Muscle of leg (tissue), 11 donors: ENCODE results near the gene RHBDD1. TPM values are rescaled to one million over a fixed set of nuclear protein-coding genes. Genes with fewer than 3 reads are reported as not detected.
"Not testable (repeated sequence)": the region's sequence is repeated elsewhere in the genome, so short reads cannot be mapped to it uniquely, and the experiment has no call there.

ENCODE experiments used
- DNase-seq: peaks from one replicate; pipeline ENCODE4 v3.0.0; 2013
- H3K27ac ChIP-seq: one replicate; pipeline ENCODE4 v1.5.1; 2013; ENCODE audit warnings: mild to moderate bottlenecking, low read length, control low read depth
- H3K27me3 ChIP-seq: one replicate; pipeline ENCODE4 v1.6.1; 2013; ENCODE audit warnings: low read length; ENCODE audit not compliant: control insufficient read depth, insufficient read depth
- H3K36me3 ChIP-seq: one replicate; pipeline ENCODE4 v1.6.1; 2013; ENCODE audit warnings: low read length; ENCODE audit not compliant: control insufficient read depth, insufficient read depth
- H3K4me1 ChIP-seq: one replicate; pipeline ENCODE4 v1.6.1; 2013; ENCODE audit warnings: low read length; ENCODE audit not compliant: control insufficient read depth, insufficient read depth
- H3K4me3 ChIP-seq: one replicate; pipeline ENCODE4 v1.5.1; 2013; ENCODE audit warnings: low read length, control low read depth
- H3K9me3 ChIP-seq: replicated peaks from 2 replicates; pipeline ENCODE4 v1.6.1; 2013; ENCODE audit warnings: low read depth, low read length; ENCODE audit not compliant: control insufficient read depth
- WGBS: methylation state at CpG from one replicate; pipeline ENCODE4 v1.1.5; 2013; ENCODE audit warnings: missing lambda C conversion rate; ENCODE audit not compliant: insufficient coverage; 5-methylcytosine and 5-hydroxymethylcytosine counted together
- polyA plus RNA-seq, 8 donors: library from polyadenylated mRNA; unstranded; fragments of 120-200 nt; gene quantifications; one replicate each; pipeline versions ENCODE4 v1.2.1 to v1.2.3, GENCODE V29; 2013; ENCODE audit warnings: inconsistent platforms in 1 of 8, low replicate concordance in 1 of 8; ENCODE audit not compliant: insufficient read length in 8 of 8, insufficient read depth in 1 of 8
- total RNA-seq: library from RNA; stranded (reverse); fragments of 120-200 nt; gene quantifications from one replicate; pipeline ENCODE4 v1.2.4, GENCODE V29; 2013

The RHBDD1 gene
- total and polyA plus RNA-seq, 9 donors: 9.3 to 27.6 (median 15.2) TPM

GRCh38 chr2:226839951-226840350 lies 4.1 kb downstream of the RHBDD1 start:
- H3K27ac ChIP-seq: no peak overlapping the region
- H3K4me1 ChIP-seq: peaks cover 12% of the 10 kb centered on the region

GRCh38 chr2:226843001-226843400 lies 7.1 kb downstream of the RHBDD1 start:
- H3K27me3 ChIP-seq, H3K4me1 ChIP-seq, H3K9me3 ChIP-seq, H3K4me3 ChIP-seq, H3K36me3 ChIP-seq, DNase-seq, H3K27ac ChIP-seq: not testable (repeated sequence)
- no CpG with 5 or more reads among the region's 1 CpG for WGBS

More at GRCh38 chr2:226839951-226840350, 4.1 kb downstream of the RHBDD1 start:
- no peaks in the 10 kb centered on the region for H3K9me3 ChIP-seq
- no peaks in the 10 kb centered on the region for H3K27me3 ChIP-seq
- H3K36me3 ChIP-seq: no peaks in the 10 kb centered on the region
- no peak overlapping the region for H3K4me3 ChIP-seq
- whole genome bisulfite sequencing: no CpG with 5 or more reads among the region's 2 CpGs
- DNase-seq: no peak

- Histone ChIP-seq H3K27me3 (no peaks in the 10 kb centered on the region), H3K4me3 (no peak overlapping the region), H3K36me3 (no peaks in the 10 kb centered on the region), H3K9me3 (no peaks in the 10 kb centered on the region), H3K4me1 (no peaks in the 10 kb centered on the region), H3K27ac (no peak overlapping the region)
- WGBS: no CpG with 5 or more reads among the region's 3 CpGs
- no peak for DNase-seq
Measured at GRCh38 chr2:226845386-226846116, 9.7 kb downstream of the RHBDD1 start.

DNA sequence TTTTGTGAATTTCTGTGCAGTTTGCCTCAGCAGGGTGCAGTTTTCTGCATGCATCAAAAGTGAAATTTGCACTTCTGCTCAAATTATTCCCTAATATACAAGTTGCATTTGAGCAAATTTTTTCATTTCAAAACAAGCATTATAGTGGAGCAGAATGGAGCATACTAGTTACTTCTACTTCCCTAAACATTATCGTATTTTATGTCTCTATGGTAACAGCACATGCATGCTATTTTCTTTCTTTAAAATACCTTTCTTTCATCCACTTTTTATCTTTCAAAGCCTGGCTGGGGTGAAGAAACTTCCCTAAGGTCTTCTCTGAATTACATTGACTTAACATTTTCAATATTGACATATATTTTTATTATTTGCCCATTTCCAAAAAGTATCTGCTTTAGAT lies 11.2 kb downstream of the RHBDD1 start:
- Histone ChIP-seq H3K4me1 (no peaks in the 10 kb centered on the region), H3K4me3 (no peak overlapping the region), H3K27me3 (no peaks in the 10 kb centered on the region), H3K36me3 (no peaks in the 10 kb centered on the region), H3K9me3 (no peaks in the 10 kb centered on the region), H3K27ac (no peak overlapping the region)
- DNase-seq: no peak
- WGBS: no CpG with 5 or more reads among the region's 1 CpG

DNA sequence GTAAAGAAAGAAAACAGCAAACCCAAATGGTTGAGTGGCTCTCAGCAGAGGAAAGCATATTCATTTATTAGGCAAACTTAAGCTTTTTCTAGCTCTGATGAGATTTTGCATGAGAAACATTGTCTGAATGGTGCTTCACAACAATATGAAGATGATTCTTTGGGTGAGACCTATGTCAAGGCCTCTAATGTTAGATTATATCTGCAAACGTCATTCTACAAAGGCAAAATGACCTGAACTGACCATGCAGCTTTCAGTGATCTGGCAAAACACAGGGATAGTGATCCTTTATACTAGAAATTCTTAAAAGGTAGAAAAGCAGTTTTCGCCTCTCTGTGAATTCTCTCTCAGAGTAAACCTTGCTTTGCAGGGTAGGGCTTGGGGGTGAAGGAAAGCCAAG lies 11.7 kb downstream of the RHBDD1 start:
- H3K9me3 ChIP-seq: no peaks in the 10 kb centered on the region
- no CpG with 5 or more reads among the region's 2 CpGs for WGBS
- H3K4me3 ChIP-seq: no peak overlapping the region
- no peaks in the 10 kb centered on the region for H3K4me1 ChIP-seq
- no peaks in the 10 kb centered on the region for H3K27me3 ChIP-seq
- no peak for DNase-seq
- H3K27ac ChIP-seq: no peak overlapping the region
- no peaks in the 10 kb centered on the region for H3K36me3 ChIP-seq

GRCh38 chr2:226849349-226849748 lies 13.5 kb downstream of the RHBDD1 start:
- no peak overlapping the region for H3K27ac ChIP-seq
- no peaks in the 10 kb centered on the region for H3K36me3 ChIP-seq
- no peaks in the 10 kb centered on the region for H3K4me1 ChIP-seq
- H3K27me3 ChIP-seq: no peaks in the 10 kb centered on the region
- DNase-seq: no peak
- no peak overlapping the region for H3K4me3 ChIP-seq
- no CpG with 5 or more reads among the region's 2 CpGs for WGBS
- no peaks in the 10 kb centered on the region for H3K9me3 ChIP-seq

DNA sequence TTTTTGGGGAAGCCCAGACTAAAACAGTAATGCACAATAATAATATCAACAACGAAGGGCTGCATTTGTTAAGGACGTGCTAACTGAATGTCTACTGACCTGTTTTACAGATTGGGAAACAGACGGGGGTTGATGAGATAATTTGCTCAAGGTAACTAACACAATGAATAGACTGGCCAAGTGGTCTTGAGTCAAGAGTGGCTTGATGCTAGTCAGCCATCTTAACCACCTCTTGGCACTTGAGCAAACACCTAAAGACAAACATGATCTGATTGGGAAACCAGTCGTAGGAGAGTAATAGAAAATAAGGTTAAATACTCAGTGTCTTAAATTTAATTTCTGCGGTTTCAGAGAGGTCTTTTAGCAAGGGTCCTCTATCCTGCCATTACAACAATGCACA lies 14.2 kb downstream of the RHBDD1 start:
- no peaks in the 10 kb centered on the region for H3K4me1 ChIP-seq
- H3K4me3 ChIP-seq: no peak overlapping the region
- H3K27me3 ChIP-seq: no peaks in the 10 kb centered on the region
- no peaks in the 10 kb centered on the region for H3K9me3 ChIP-seq
- no peak for DNase-seq
- WGBS: no CpG with 5 or more reads among the region's 5 CpGs
- H3K36me3 ChIP-seq: no peaks in the 10 kb centered on the region
- H3K27ac ChIP-seq: no peak overlapping the region

GRCh38 chr2:226855787-226856186 lies 19.9 kb downstream of the RHBDD1 start:
- no CpG with 5 or more reads among the region's 2 CpGs for WGBS
- no peak overlapping the region for H3K27ac ChIP-seq
- H3K27me3 ChIP-seq: no peaks in the 10 kb centered on the region
- no peaks in the 10 kb centered on the region for H3K36me3 ChIP-seq
- no peaks in the 10 kb centered on the region for H3K9me3 ChIP-seq
- no peak overlapping the region for H3K4me3 ChIP-seq
- no peak for DNase-seq
- H3K4me1 ChIP-seq: no peaks in the 10 kb centered on the region

DNA sequence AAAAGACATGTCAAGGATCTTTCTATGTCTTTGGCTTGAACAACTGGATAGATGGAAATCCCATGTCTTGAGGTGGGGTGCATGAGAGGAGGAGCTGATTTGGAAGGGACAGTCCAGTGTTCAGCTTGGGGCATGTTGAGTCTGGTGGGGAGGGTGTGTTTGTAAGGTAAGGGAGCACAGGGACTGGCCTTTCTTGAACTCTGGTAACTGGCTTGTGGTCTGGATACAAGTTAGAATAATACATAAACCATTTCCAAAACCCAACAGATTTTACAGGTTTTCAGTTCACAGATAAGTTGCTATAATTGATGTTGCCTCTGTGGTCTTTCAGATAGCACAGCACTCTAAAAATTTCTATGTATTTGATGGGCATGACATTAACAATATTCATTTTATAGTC lies 24.2 kb downstream of the RHBDD1 start:
- no peaks in the 10 kb centered on the region for H3K36me3 ChIP-seq
- DNase-seq: no peak
- no peaks in the 10 kb centered on the region for H3K27me3 ChIP-seq
- H3K27ac ChIP-seq: no peak overlapping the region
- H3K4me3 ChIP-seq: no peak overlapping the region
- H3K9me3 ChIP-seq: no peaks in the 10 kb centered on the region
- H3K4me1 ChIP-seq: no peaks in the 10 kb centered on the region

DNA sequence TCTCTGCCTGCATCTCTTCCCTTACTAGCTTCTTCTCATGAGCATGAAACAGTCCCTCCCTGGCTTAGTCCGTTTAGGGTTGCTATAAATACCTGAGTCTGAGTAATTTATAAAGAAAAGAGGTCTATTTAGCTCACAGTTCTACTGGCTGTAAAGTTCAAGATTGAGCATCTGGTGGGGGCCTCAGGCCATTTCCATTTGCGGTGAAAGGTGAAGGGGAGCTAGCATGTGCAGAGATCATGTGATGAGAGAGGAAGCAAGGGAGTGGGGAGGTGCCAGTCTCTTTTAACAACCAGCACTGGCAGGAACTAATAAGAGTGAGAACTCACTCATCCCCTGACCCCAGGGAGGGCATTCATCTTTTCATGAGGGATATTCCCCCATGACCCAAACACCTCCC lies 26.8 kb downstream of the RHBDD1 start:
- no peaks in the 10 kb centered on the region for H3K9me3 ChIP-seq
- no peaks in the 10 kb centered on the region for H3K27me3 ChIP-seq
- no peaks in the 10 kb centered on the region for H3K4me1 ChIP-seq
- DNase-seq: no peak
- H3K4me3 ChIP-seq: no peak overlapping the region
- WGBS: 56% methylated on average over 1 of the region's 2 CpGs
- peaks cover 5% of the 10 kb centered on the region for H3K36me3 ChIP-seq
- no peak overlapping the region for H3K27ac ChIP-seq

DNA sequence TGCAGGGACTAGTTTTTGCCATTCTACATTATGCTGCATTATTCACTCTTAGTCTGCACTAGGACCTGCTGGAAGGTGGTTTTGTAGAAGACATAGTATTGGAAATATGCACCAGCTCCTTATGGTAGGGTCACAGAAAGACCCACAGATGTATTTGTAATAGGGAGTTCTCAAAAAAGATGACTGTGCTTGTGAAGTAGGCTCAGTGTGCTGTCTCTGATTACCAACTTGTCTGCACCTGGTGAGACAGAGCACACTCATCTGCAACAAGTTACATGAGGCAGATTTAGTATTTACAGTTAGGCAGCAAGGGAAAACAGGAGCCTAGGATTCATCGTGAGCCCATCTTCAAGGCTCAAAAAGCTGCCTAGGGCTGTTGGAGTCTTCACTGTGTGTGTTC lies 29.4 kb downstream of the RHBDD1 start:
- Histone ChIP-seq H3K9me3 (no peaks in the 10 kb centered on the region), H3K4me3 (no peak overlapping the region), H3K4me1 (no peaks in the 10 kb centered on the region), H3K27ac (no peak overlapping the region), H3K36me3 (peaks cover 13% of the 10 kb centered on the region), H3K27me3 (no peaks in the 10 kb centered on the region)
- 67% methylated on average over 1 of the region's 1 CpG for WGBS
- no peak for DNase-seq
